Nephron (organoid): ENCODE results near the gene SLC35F4.

Experiments used
- H3K27ac Mint-ChIP-seq, 3 experiments: 2 replicates each; pipeline ENCODE4 v1.8.0; 2020; ENCODE audit warnings: mixed read lengths in 3 of 3, mild to moderate bottlenecking in 2 of 3, moderate library complexity in 1 of 3
- H3K27me3 Mint-ChIP-seq: 2 replicates; pipeline ENCODE4 v1.8.0; 2021; ENCODE audit warnings: low read depth, mild to moderate bottlenecking, moderate library complexity, mixed read lengths
- H3K36me3 Mint-ChIP-seq: 2 replicates; pipeline ENCODE4 v1.8.0; 2020; ENCODE audit warnings: low read depth, mixed read lengths
- H3K4me1 Mint-ChIP-seq: 2 replicates; pipeline ENCODE4 v1.8.0; 2020; ENCODE audit warnings: mixed read lengths
- H3K4me3 Mint-ChIP-seq, 3 experiments: 2 replicates each; pipeline ENCODE4 v1.8.0; 2020; ENCODE audit warnings: mild to moderate bottlenecking in 3 of 3, mixed read lengths in 3 of 3, moderate library complexity in 2 of 3
- H3K9me3 Mint-ChIP-seq: 2 replicates; pipeline ENCODE4 v1.8.0; 2020; ENCODE audit warnings: mixed read lengths
- TF ChIP-seq, protein P1 (sequence below), 3 experiments: fragments of 200-600 bp; sonication (generic); IDR thresholded peaks; one replicate each; pipeline ENCODE4 v1.5.0; 2021; ENCODE audit warnings: antibody characterized with exemption in 3 of 3; ENCODE audit not compliant: unreplicated experiment in 3 of 3

SLC35F4 gene

DNA sequence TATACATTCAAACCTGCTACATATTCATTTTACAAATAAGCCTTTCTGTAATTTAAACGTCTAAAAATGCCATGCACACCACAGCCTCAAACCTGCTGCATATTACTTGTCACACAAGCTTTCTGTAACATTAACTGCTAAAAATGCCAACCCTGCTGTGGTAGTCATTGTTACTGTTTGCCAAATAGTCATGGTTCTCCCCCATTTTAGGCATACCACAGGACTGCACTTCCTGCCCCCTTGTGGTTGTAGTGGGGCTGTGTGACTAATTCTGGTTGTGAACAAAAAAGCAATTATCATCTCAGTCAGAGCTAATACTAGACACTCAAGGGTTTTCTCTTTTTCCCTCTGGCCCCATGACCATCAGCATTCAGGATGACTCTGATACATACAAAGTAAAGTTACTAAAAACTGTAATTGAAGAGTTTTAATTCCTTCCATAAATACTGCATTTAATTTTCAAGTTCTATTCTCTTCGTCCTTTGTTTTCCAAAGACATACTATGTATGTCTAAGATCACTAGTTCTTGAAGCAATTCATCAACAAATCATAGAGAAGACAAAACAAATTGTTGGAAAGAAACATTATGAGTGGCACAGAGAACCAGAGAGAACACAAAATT lies 5.7 kb upstream of the SLC35F4 start:
- Mint-ChIP-seq H3K27ac (no peak overlapping the region), H3K36me3 (no peaks in the 10 kb centered on the region), H3K4me3 (no peak overlapping the region), H3K9me3 (no peaks in the 10 kb centered on the region), H3K4me1 (no peaks in the 10 kb centered on the region), H3K27me3 (peaks cover 57% of the 10 kb centered on the region)
- TF ChIP-seq, protein P1, sequence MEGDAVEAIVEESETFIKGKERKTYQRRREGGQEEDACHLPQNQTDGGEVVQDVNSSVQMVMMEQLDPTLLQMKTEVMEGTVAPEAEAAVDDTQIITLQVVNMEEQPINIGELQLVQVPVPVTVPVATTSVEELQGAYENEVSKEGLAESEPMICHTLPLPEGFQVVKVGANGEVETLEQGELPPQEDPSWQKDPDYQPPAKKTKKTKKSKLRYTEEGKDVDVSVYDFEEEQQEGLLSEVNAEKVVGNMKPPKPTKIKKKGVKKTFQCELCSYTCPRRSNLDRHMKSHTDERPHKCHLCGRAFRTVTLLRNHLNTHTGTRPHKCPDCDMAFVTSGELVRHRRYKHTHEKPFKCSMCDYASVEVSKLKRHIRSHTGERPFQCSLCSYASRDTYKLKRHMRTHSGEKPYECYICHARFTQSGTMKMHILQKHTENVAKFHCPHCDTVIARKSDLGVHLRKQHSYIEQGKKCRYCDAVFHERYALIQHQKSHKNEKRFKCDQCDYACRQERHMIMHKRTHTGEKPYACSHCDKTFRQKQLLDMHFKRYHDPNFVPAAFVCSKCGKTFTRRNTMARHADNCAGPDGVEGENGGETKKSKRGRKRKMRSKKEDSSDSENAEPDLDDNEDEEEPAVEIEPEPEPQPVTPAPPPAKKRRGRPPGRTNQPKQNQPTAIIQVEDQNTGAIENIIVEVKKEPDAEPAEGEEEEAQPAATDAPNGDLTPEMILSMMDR (IDR thresholded peaks at IDR 0.05; ENCODE audit: unreplicated experiment in 3 of 3): peak; percentile 52 to 75 (median 62)

DNA sequence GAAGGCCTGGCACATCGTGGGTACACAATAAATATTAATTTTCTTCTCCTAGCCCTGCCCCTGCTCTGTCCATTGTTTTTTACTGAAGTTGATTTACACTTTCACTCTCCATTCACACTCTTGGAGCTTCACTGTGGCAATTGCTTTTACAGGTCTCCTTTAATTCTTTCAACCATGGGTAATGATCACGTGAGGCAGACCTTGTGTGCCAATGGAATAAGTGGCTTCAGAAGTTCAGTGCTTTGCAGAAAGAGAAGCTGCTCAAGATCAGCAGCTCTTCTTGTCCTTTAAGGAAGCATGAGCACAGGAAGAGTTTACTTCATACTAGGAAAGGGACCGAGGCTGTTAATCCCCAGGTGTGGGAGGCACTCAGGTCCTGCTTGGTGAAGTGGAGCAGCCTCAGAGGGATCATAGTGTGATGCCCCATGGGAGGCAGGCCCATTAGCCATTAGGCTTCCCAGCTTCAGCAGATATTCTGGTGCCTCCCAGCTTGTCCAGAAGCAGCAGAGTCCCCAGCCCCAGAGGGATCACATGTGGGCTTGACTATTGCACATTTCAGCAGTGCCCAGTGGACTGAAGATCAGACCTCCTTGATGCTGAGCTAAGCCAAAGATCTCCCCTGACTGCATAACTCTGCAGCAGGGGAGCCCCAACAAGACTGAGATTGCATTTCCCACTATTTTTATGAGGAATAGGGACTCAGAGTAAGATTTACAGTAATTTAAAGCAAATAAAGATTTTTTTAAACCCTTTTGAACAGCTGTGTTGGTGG lies 5.0 kb upstream of the SLC35F4 start:
- Mint-ChIP-seq H3K27me3 (peaks cover 64% of the 10 kb centered on the region), H3K9me3 (no peaks in the 10 kb centered on the region), H3K4me3 (no peak overlapping the region), H3K27ac (no peak overlapping the region), H3K4me1 (no peaks in the 10 kb centered on the region), H3K36me3 (no peaks in the 10 kb centered on the region)
- TF ChIP-seq, protein P1 (IDR thresholded peaks at IDR 0.05; ENCODE audit: unreplicated experiment in 3 of 3): no peak

DNA sequence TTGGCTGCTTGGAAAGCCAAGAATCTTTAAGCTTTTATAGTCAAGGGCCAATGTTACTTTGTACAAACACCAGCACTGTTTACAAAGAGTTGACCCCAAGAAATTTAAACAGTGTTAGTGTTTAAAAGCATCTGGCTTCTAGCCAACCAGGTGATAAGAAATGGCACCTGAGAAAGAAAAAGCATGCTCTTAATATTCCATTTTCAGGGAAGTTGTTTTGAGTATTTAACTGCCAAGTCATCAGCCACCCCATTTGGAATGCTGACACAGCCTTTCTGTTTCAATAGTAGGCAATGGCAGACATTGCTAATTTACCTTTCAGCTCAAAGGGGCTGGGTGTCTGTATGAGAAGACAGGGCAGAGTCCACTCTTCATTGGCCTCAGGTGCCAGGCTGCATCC lies 3.7 kb upstream of the SLC35F4 start:
- H3K4me1 Mint-ChIP-seq: no peaks in the 10 kb centered on the region
- H3K27me3 Mint-ChIP-seq: peaks cover 76% of the 10 kb centered on the region

DNA sequence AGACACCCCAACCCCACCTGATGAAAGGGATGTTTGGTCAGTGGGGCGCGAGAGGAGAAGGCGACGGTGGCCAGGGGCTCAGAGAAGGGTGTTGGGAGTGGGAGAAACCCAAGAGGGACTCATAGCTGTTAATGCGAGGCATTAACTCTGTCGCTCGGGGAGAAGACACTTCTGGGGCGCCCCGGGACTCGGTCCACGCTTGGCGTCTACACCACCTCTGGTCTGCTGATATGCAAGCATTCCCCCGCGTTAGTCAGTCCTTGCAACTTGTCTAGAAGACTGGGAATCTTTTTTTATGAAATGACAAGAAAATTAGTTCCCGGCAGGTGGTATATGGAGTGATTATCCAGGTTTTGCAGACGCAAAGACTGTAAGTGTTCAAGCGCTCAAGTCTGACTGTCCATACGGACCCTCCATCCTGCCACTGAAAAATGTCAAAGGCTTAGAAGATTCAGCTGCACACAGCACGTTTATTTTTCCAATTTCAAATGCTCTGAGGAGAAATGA lies 360 bp upstream of the SLC35F4 start:
- Mint-ChIP-seq H3K4me1 (no peaks in the 10 kb centered on the region), H3K9me3 (no peaks in the 10 kb centered on the region), H3K36me3 (no peaks in the 10 kb centered on the region), H3K4me3 (peak overlapping the region; percentile 29 to 62 (median 61)), H3K27me3 (peaks cover 78% of the 10 kb centered on the region), H3K27ac (no peak overlapping the region)
- TF ChIP-seq, protein P1 (IDR thresholded peaks at IDR 0.05; ENCODE audit: unreplicated experiment in 3 of 3): no peak

More for the DNA sequence above, 3.7 kb upstream of the SLC35F4 start:
- H3K9me3 Mint-ChIP-seq: no peaks in the 10 kb centered on the region
- H3K27ac Mint-ChIP-seq: no peak overlapping the region
- no peaks in the 10 kb centered on the region for H3K36me3 Mint-ChIP-seq
- TF ChIP-seq, protein P1 (IDR thresholded peaks at IDR 0.05; ENCODE audit: unreplicated experiment in 3 of 3): no peak
- H3K4me3 Mint-ChIP-seq: no peak overlapping the region

DNA sequence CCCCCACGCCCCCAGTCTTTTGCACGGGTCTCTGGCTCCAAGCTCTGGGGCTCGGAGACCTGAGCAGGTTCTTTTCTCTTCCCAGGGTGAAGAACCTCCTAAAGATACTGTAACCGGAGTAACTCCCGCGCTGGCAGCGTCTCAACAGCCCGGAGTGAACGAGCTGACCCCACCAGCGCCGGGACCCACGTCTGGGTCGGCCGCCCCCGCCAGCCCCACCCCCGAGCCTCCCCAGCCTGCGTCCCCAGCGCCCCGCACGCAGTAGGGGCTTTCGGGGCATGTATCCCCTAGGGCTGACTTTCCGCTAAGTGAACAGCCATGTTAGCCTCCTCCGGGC lies 858 bp downstream of the SLC35F4 start:
- Mint-ChIP-seq H3K9me3 (no peaks in the 10 kb centered on the region), H3K27me3 (peaks cover 68% of the 10 kb centered on the region), H3K4me1 (no peaks in the 10 kb centered on the region), H3K27ac (no peak overlapping the region), H3K4me3 (peak overlapping the region; percentile 53 to 72 (median 71)), H3K36me3 (no peaks in the 10 kb centered on the region)
- TF ChIP-seq, protein P1 (IDR thresholded peaks at IDR 0.05; ENCODE audit: unreplicated experiment in 3 of 3): no peak
